Upper lobe of left lung (tissue), 6 donors: ENCODE results near the gene DMAC2L. TPM values are rescaled to one million over a fixed set of nuclear protein-coding genes. Genes with fewer than 3 reads are reported as not detected.

ENCODE experiments used
- ATAC-seq, 2 donors: fragments of 200-7000 bp; cut with Tn5 transposase; one replicate each; pipeline ENCODE4 v1.9.1; 2022; ENCODE audit warnings: mild to moderate bottlenecking in 2 of 2, moderate library complexity in 2 of 2; ENCODE audit not compliant: low FRiP score in 2 of 2
- DNase-seq, 2 donors: peaks; one replicate each; pipeline ENCODE4 v3.0.0-alpha.2; 2019 to 2020
- H3K27ac ChIP-seq, 4 donors: fragments of 200-600 bp; sonication (generic); one replicate each; pipeline ENCODE4 v1.5.1; 2016 to 2019
- H3K27me3 ChIP-seq, 4 donors: fragments of 200-600 bp; sonication (generic); one replicate each; pipeline ENCODE4 v1.5.1; 2017 to 2019
- H3K36me3 ChIP-seq, 4 donors: fragments of 200-600 bp; sonication (generic); one replicate each; pipeline ENCODE4 v1.5.1; 2016 to 2019
- H3K4me1 ChIP-seq, 4 donors: fragments of 200-600 bp; sonication (generic); one replicate each; pipeline ENCODE4 v1.5.1; 2018 to 2019
- H3K4me3 ChIP-seq, 4 donors: fragments of 200-600 bp; sonication (generic); one replicate each; pipeline ENCODE4 v1.5.1; 2017 to 2019; ENCODE audit warnings: mild to moderate bottlenecking in 2 of 4, moderate library complexity in 1 of 4
- H3K9me3 ChIP-seq, 4 donors: fragments of 200-600 bp; sonication (generic); one replicate each; pipeline ENCODE4 v1.5.1; 2018 to 2019
- EP300 ChIP-seq, 4 donors: sonication (generic); formaldehyde crosslinking; IDR thresholded peaks; one replicate each; pipeline ENCODE4 v1.5.1; 2017; ENCODE audit warnings: antibody characterized with exemption in 4 of 4, control low read depth in 2 of 4
- POLR2A ChIP-seq, 4 donors: fragments of 450-650 bp; IDR thresholded peaks; one replicate each; pipeline ENCODE4 v1.5.1; 2016 to 2017; ENCODE audit warnings: antibody characterized with exemption in 4 of 4, mild to moderate bottlenecking in 2 of 4
- POLR2AphosphoS5 ChIP-seq, 2 donors: sonication (generic); formaldehyde crosslinking; IDR thresholded peaks; one replicate each; pipeline ENCODE4 v1.5.1; 2017; ENCODE audit warnings: antibody characterized with exemption in 2 of 2
- WGBS, 2 donors: methylation state at CpG; one replicate each; pipeline ENCODE4 v1.1.5; 2017 to 2018; 5-methylcytosine and 5-hydroxymethylcytosine counted together
- total RNA-seq, 6 donors: library from RNA; depleted of rRNA in 4 of 6; stranded (reverse); fragments of >200 nt in 4 of 6; gene quantifications; one replicate each; pipeline versions ENCODE4 v1.1.0 to v1.2.1, GENCODE V29; 2016 to 2021
- TF ChIP-seq, protein P1 (sequence below), 6 experiments: fragments of 450-650 bp in 4 of 6; fragments of 200-600 bp in 2 of 6; sonication (generic) in 2 of 6; IDR thresholded peaks; one replicate each; pipeline ENCODE4 v1.5.1; 2016 to 2019; ENCODE audit warnings: antibody characterized with exemption in 6 of 6
- donor health status: DM: no; HTN: no; CAD: no; lungs with moderate emphysema.
- donor health status: DM: no; HTN: yes; CAD: no; lungs with severe emphysema.

DMAC2L gene
- total RNA-seq, 6 donors from 2014 or later: 13.5 to 23.7 (median 21.6) TPM

DNA sequence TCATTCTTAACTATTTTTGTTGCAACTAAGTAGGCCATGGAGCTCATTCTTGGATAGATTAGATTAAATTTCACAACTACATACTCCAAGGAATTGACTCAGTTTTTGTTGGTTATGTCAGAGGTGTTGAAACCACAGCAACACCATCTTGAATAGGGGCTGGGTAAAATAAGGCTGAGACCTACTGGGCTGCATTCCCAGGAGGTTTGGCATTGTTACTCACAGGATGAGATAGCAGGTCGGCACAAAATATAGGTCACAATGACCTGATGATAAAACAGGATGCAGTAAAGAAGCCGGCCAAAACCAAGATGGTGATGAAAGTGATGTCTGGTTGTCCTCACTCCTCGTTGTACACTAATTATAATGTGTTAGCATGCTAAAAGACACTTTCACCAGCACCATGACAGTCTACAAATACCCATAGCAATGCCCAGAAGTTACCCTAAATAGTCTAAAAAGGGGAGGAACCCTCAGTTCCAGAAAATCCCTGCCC, 20.9 kb downstream of the DMAC2L start:
- WGBS, 2 donors: 57 to 60% methylated on average over 3 of the region's 3 CpGs
- Histone ChIP-seq H3K36me3 (peaks cover 0 to 5% (median 2%) of the 10 kb centered on the region in 4 donors), H3K27ac (peak overlapping the region in 1 of 4 donors; percentile 51), H3K27me3 (no peaks in the 10 kb centered on the region), H3K4me1 (peaks cover 10 to 30% (median 19%) of the 10 kb centered on the region in 4 donors), H3K4me3 (no peak overlapping the region), H3K9me3 (no peaks in the 10 kb centered on the region)
- no peak for DNase-seq
- peak in 1 of 2 donors; percentile 79 for ATAC-seq
- TF ChIP-seq, protein P1, sequence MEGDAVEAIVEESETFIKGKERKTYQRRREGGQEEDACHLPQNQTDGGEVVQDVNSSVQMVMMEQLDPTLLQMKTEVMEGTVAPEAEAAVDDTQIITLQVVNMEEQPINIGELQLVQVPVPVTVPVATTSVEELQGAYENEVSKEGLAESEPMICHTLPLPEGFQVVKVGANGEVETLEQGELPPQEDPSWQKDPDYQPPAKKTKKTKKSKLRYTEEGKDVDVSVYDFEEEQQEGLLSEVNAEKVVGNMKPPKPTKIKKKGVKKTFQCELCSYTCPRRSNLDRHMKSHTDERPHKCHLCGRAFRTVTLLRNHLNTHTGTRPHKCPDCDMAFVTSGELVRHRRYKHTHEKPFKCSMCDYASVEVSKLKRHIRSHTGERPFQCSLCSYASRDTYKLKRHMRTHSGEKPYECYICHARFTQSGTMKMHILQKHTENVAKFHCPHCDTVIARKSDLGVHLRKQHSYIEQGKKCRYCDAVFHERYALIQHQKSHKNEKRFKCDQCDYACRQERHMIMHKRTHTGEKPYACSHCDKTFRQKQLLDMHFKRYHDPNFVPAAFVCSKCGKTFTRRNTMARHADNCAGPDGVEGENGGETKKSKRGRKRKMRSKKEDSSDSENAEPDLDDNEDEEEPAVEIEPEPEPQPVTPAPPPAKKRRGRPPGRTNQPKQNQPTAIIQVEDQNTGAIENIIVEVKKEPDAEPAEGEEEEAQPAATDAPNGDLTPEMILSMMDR (IDR thresholded peaks at IDR 0.05): no peak
- peak in 1 of 2 donors; percentile 40 for TF ChIP-seq POLR2AphosphoS5 (IDR thresholded peaks at IDR 0.05)
- TF ChIP-seq EP300 (IDR thresholded peaks at IDR 0.05): no peak
- no peak for TF ChIP-seq POLR2A (IDR thresholded peaks at IDR 0.05)

DNA sequence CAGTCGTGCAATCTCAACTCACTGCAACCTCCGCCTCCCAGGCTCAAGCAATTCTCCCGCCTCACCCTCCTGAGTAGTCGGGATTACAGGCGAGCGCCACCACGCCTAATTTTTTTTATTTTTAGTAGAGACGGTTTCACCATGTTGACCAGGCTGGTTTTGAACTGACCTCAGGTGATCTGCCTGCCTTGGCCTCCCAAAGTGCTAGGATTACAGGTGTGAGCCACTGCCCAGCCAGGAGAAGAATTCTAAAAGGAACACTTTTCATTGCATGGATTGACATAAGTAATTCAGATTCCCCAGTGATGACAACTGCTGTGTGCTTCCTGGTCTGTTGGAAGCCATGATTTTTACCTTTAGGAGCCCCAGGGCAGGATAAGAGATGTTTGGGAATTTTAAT, 22.1 kb downstream of the DMAC2L start:
- TF ChIP-seq EP300 (IDR thresholded peaks at IDR 0.05) (no peak), POLR2AphosphoS5 (IDR thresholded peaks at IDR 0.05) (no peak), POLR2A (IDR thresholded peaks at IDR 0.05) (no peak)
- TF ChIP-seq, protein P1 (IDR thresholded peaks at IDR 0.05): no peak
- Histone ChIP-seq H3K4me1 (peaks cover 10 to 32% (median 20%) of the 10 kb centered on the region in 4 donors), H3K9me3 (no peaks in the 10 kb centered on the region), H3K27me3 (no peaks in the 10 kb centered on the region), H3K36me3 (peaks cover 0 to 5% (median 2%) of the 10 kb centered on the region in 4 donors), H3K27ac (peak overlapping the region in 2 of 4 donors; percentile 73 to 86), H3K4me3 (no peak overlapping the region)
- WGBS, 2 donors: 94 to 98% methylated on average over 8 of the region's 8 CpGs
- ATAC-seq: no peak
- DNase-seq: no peak

DNA sequence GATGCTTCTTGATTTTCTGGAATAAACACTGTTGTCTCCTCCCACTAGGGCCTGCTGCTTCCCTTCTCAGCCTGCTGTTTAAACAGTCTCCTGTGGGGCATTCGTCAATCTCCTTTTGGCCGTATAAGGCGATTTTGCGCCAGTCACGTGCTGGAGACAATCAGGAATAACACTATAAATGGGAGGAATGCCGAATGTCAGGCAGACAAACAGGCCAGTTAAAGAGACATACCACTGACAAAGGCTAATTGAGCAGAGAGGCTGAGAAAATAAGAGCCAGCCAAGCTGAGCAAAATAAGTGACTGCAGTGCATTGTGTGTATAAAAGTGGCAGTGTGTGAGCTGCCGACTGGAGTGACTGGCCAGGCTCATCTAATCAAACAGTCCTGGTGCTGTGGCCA, 23.3 kb downstream of the DMAC2L start:
- peak in 1 of 2 donors; percentile 45 for ATAC-seq
- peak in 1 of 2 donors; percentile 24 for TF ChIP-seq POLR2AphosphoS5 (IDR thresholded peaks at IDR 0.05)
- TF ChIP-seq, protein P1 (IDR thresholded peaks at IDR 0.05): no peak
- Histone ChIP-seq H3K36me3 (peaks cover 0 to 5% (median 2%) of the 10 kb centered on the region in 4 donors), H3K27ac (peak overlapping the region; percentile 37 to 86 (median 71)), H3K4me3 (no peak overlapping the region), H3K27me3 (no peaks in the 10 kb centered on the region), H3K9me3 (no peaks in the 10 kb centered on the region), H3K4me1 (peaks cover 10 to 42% (median 25%) of the 10 kb centered on the region in 4 donors)
- 41 to 45% methylated on average over 7 of the region's 7 CpGs for whole genome bisulfite sequencing, 2 donors
- peak in 1 of 2 donors; percentile 22 for DNase-seq

DNA sequence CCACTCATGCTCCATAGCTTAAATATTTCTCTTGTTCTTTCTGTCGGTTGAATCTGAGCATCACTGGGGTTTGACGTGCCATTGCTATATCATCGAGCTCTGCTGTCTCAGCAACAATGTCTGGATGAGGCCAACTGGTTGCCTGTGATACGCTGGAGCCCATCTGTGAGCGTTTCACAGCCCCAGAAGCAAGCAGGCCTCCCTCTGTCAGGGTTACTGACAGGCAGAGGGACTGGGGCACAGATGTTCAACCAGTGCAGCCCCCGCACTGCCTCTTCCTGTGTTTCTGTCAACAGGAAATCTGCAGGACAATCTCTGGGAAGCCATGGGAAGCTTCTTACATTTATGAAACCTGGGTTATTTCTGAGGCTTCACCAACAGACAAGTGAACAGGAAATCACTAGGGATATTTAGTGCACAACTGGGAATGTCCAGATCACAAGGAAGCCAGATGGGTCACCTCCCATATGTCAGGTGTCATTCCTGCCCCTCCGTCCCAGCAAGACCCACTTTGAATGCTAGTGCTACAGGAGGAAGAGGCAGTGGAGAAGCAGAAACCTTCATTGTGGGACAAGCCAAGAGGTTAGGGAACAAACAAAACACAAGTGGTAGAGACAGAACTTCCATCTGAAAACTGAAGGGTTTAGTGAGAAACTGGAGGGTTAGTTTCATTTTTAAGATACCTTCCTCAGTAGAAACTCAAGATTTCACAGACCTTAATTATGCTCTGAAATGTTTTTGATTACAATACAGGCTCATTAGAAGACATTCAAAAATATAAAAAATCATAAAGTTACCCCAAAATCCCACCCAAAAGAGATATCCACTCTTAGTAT, 24.1 kb downstream of the DMAC2L start:
- H3K4me3 ChIP-seq: peak overlapping the region in 1 of 4 donors; percentile 10
- WGBS, 2 donors: 19 to 38% methylated on average over 7 of the region's 7 CpGs
- no peaks in the 10 kb centered on the region for H3K9me3 ChIP-seq
- H3K4me1 ChIP-seq: peaks cover 10 to 43% (median 29%) of the 10 kb centered on the region in 4 donors
- no peaks in the 10 kb centered on the region for H3K27me3 ChIP-seq
- peak; percentile 72 for TF ChIP-seq POLR2AphosphoS5 (IDR thresholded peaks at IDR 0.05)
- TF ChIP-seq EP300 (IDR thresholded peaks at IDR 0.05): peak in 2 of 4 donors; percentile 13 to 38
- TF ChIP-seq, protein P1 (IDR thresholded peaks at IDR 0.05): no peak
- TF ChIP-seq POLR2A (IDR thresholded peaks at IDR 0.05): no peak
- H3K36me3 ChIP-seq: peaks cover 0 to 5% (median 2%) of the 10 kb centered on the region in 4 donors
- DNase-seq (peak in 1 of 2 donors; percentile 29), ATAC-seq (peak in 1 of 2 donors; percentile 69)
- H3K27ac ChIP-seq: peak overlapping the region; percentile 37 to 86 (median 71)
